Urothelium cell line (cell line): ENCODE results near the gene NARF.
A peak's percentile ranks its signal among the peaks of the same experiment; 100 is the strongest.
"Not testable (repeated sequence)": the region's sequence is repeated elsewhere in the genome, so short reads cannot be mapped to it uniquely, and the experiment has no call there.

ENCODE experiments used
- DNase-seq: peaks from one replicate; pipeline ENCODE4 v3.0.0; 2011; ENCODE audit warnings: low spot score, mixed read lengths
- FAIRE-seq: peaks from 2 replicates; lab custom pipeline; 2011; peaks lifted over from hg19 to GRCh38; lab: Jason Lieb, UNC

NARF gene

DNA sequence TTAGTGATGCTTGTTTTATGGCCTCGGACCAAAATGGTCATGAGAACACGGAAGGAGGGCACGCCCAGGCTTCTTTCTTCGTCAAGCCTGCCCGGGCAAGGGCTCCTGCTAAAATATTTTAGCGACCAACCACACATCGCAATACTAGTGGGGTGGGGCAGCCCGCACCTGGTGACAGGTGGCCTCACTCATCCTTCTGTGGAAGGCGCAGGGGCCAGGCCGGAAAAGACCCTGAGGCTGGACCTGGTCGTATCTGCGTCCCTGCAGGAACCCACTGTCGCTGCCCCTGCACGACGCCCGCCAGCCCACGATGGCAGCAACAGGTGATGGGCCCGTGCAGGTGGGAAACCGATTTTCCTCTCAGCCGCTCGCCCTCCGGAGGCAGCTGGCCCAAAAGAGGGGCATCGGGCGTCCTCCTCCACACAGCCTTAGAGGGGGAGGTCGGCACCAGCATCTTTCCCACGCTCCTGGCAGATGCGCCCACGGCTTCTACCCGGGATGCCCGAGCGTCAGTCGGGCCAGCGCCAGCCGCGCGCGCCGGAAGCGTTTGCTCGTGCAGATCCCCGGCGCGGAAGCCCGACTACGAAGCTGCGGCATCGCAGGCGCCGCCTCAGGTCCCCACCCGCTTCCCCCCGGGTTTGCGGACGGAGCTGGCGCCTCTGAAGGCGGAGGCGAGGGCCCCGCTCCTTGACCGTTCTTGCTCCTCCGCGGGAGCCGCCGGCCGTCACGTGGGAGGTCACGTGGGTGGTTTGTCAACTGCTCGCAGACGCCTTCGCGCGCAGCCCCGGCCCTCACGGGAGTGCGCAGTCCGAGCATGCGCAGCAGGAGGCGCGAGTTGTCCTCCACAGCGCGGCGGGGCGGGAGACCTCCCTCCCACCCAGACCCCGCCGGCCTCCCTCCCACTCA is 38.2 kb downstream of the NARF start:
- peak; percentile 97 for FAIRE-seq
- peak; percentile 98 for DNase-seq

DNA sequence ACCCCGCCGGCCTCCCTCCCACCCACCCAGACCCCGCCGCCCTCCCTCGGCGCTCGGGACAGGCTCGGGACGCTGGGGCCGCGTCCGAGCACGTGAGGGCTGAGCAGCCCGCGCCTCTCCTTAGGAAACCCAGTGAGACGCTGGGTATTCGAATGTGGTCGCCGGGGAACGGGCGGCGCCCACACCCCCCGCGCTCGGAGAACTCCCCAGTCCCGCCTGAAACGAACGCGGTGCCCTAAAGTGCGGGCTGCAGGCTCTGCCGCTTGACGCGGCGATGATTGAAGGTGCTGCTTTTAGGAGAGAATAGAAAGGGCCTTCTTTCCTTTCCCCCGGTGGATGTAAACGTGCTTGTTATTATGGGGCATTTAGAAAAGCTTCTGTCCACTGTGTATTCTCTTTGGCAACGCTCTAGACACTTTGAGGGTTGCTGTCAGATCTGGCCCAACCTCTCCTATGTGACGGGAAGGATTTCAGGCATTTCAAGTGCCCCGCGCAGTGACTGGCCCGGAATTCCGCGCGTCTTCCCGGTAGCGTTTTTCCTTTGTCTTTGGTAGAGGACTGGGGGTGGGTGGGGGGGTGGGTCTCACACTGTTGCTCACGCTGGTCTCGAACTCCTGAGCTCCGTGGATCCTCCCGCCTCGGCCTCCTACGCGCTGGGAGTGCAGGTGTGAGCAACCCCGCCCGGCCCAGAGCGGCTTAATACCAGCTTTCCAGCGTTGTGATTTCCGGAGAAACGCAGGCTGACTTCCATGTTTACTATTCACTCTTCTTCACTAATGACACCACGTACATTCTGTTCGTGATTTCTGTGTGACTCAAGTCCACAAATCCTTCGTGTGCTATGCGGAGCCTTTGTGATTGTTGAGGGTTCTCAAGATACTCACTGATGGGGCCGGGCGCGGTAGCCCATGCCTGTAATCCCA is 39.2 kb downstream of the NARF start:
- peak; percentile 70 for DNase-seq
- FAIRE-seq = no peak

DNA sequence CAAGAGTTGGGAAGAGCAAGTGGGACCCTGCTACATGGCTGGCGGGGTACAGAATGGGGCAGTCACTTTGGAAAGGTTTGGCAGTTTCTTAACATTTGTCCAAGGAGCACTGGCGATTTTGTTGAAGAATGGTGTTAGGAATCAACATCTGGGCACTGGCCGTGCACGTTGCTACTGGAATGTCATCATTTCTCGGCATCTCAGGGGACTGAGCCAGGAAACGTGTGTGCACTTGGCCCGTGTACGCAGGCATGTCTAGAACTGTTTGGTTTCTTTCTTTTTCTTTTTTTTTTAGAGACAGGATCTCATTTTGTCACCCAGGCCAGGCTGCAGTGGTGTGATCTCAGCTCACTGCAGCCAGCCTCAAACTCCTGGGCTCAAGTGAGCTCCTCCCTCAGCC is 43.7 kb downstream of the NARF start:
- FAIRE-seq (no peak), DNase-seq (no peak)

DNA sequence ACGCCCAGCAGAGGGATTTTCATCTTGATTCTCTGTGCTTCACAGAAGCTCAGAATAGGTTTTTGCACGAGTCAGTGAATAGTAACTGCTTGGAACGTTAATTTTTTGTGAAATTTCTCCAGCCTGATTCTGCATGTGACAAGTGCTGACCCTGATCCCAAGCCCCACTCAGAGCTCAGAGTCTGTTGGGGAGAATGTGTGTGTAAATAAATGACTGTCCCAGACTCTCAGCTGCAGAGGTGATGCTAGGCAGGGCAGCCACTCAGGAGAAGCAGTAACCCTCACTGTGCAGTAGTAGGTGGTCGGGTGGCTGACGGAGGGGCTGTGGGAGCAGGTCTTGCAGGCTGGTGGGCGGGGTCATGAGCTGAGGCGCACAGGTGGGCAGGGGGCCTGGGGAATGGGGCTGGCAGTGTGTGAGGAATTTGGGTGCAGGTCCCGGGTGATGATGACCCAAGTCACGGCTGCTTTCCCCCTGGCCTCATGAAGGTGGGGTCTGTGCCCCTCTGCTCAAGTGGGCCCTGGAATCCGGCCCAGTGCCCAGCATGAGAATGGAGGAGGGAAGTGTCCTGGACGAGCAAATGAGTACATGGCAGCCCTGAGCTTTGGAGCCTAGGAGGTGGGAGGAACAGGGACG is 44.7 kb downstream of the NARF start:
- FAIRE-seq (no peak), DNase-seq (no peak)

DNA sequence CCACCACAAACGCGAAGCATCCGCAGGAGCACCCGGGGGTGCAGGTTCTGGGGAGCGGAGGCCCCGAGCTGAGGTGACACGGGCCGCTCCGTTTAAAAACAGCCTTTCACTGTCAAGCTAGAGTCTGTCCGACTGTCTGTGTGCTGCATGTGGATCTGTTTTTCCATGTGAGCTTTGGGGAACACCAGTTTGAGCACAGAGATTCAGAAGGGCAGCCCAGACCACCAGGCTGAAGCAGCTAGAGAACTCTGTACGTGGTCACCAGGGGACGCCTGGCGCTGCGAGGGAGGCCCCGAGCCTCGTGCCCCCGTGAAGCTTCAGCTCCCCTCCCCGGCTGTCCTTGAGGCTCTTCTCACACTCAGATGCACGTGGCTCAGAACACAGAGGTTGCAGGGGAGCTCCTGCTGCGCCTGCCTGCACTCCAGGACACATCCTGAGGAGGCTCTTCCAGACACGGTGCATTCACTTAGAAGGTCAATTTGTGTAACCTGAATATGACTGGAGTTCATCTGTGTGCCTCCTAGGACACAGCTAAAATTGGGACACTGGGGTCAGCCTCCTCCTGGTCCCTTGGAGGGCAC is 45.3 kb downstream of the NARF start:
- FAIRE-seq (no peak), DNase-seq (no peak)

DNA sequence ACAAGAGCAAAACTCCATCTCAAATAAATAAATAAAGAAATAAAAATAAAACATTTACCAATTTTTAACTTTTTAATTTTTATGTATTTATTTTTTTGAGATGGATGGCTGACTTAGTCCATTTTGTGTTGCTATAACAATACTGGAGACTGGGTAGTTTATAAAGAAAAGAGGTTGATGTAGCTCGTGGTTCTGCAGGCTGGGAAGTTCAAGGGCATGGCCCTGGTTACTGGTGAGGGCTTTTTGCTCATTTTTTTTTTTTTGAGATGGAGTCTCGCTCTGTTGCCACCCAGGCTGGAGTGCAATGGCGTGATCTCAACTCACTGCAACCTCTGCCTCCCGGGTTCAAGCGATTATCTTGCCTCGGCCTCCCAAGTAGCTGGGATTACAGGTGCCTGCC is 46.8 kb downstream of the NARF start:
- no peak for FAIRE-seq
- DNase-seq = no peak

DNA sequence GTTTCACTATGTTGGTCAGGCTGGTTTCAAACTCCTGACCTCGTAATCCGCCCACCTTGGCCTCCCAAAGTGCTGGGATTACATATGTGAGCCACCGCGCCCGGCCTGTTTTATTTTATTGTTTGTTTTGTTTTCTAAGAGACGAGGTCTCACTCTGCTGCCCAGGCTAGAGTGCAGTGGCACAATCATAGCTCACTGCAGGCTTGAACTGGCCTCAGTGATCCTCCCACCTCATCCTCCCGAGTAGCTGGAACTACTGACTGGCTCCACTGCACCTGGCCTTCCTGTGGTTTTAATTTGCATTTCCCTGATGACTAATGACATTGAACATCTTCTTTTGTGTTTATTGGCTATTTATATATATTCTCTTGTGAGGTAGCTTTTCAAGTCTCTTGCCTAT is 47.9 kb downstream of the NARF start:
- FAIRE-seq, DNase-seq: not testable (repeated sequence)

DNA sequence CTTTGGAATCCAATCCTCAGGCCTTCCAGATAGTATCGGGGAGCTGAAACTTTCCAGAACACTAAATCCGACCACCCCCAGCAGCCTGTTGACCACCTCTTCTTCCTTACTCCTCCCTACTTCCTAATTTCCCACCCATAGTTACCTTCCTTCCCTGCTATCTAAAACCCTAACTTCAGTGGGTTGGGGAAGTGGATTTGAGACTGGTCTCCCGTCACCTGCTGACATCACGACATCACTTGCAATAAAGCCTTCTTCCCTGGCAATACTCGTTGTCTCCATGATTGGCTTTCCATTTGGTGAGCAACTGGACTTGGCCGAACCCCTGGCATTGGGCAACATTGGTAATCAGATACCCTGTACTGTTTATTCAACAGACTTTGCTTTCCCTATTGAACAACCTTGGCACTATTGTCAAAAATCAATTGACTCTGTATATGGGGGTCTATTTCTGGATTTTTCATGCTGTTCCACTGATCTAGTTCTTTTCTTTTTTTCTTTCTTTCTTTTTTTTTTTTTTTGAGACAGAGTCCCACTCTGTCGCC is 49.2 kb downstream of the NARF start:
- no peak for DNase-seq
- no peak for FAIRE-seq

DNA sequence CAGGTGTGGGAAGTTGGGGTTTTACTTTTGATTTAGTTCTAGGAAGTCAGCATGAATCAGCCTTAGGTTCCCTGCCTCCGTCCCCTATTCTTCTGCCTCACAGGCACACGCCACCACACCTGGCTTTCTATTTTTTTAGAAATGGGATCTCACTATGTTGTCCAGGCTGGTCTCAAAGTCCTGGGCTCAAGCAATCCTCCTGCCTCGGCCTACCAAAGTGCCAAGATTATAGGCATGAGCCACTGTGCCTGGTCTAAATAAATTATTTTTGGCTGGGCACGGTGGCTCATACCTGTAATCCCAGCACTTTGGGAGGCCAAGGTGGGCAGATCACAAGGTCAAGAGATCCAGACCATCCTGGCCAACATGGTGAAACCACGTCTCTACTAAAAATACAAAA is 53.1 kb downstream of the NARF start:
- not testable (repeated sequence) for FAIRE-seq, DNase-seq

DNA sequence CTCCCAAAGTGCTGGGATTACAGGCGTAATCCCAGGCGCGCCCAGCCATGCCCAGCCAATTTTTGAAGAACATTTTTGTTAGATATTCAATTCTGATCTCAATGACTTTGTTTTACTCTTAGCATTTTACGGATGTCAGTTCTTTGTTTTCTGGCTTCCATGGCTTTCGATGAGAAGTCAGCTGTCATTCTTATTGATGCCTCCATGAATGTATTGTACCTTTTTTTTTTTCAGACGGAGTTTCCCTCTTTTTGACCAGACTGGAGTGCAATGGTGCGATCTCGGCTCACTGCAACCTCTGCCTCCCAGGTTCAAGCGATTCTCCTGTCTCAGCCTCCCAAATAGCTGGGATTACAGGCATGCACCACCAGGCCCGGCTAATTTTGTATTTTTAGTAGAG is 55.3 kb downstream of the NARF start:
- DNase-seq, FAIRE-seq: not testable (repeated sequence)

DNA sequence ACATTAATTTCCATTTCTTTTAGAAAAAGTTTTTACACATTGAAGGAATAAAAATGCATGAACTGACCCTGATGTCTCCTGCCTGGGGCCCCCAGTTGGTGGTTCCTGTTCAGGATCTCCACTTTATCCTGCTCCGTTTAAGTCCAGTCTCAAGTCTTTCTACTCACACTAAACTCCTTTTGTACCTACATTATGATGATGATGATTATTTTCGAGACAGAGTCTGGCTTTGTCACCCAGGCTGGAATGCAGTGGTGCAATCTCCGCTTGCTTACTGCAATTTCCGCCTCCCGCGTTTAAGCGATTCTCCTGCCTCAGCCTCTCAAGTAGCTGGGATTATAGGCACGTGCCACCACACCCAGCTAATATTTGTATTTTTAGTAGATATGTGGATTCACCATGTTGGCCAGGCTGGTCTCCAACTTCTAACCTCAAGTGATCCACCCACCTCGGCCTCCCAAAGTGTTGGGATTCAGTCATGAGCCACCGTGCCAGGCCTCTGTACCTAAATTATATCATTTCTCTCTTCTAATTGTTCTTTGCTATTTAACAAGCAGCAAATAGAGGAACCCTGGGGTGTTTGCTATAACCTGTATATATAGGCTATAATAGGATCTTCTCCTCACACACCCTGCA is 58.8 kb downstream of the NARF start:
- DNase-seq (no peak), FAIRE-seq (peak; percentile 42)

DNA sequence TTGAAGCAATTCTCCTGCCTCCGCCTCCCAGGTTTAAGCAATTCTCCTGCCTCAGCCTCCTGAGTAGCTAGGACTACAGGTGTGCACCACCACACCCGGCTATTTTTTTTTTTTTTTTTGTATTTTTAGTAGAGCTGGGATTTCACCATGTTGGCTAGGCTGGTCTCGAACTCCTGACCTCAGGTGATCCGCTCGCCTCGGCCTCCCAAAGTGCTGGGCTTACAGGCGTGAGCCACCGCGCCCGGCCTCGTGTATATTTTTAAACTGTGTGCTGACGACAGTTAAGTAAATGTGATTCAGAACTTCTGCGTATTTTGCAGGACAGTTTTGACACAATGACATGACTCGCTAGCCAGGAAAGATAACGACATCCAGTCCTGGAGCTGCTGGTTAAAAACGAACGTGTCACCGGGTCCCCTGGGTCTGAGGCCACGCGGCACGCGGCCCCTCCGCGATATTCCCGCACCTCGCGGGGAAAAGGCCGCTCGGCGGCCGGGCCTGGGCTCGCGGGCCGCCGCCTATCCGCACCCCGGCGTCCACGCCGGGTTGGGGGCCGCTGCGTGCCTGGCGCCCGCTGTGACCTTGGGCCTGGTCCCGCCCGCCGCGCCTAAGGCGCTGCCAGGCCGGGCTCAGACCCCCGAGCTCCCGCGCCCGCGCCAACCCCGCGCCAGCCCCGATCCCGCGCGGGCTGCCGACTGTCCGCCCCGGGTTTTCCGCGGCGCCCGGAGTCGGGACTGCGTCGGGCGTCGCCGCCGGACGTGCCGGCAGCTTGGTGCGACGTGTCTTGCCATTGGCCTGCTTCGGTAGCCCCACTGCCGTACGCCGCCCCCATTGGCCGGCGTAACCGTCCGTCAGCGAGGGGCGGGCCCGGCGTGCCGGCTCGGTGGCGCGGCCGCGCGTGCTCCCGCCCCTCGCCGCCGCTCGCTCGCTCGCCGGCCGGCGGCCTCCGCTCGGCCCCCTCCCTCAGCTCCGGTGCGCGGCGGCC is 60.6 kb downstream of the NARF start, which contains the start of gene FOXK2:
FOXK2 (plus strand) TSS at position 907 of the 985 bp plus-strand sequence. CDS start 157 bp downstream, outside the sequence.
- peak; percentile 98 for FAIRE-seq
- peak; percentile 100 for DNase-seq

DNA sequence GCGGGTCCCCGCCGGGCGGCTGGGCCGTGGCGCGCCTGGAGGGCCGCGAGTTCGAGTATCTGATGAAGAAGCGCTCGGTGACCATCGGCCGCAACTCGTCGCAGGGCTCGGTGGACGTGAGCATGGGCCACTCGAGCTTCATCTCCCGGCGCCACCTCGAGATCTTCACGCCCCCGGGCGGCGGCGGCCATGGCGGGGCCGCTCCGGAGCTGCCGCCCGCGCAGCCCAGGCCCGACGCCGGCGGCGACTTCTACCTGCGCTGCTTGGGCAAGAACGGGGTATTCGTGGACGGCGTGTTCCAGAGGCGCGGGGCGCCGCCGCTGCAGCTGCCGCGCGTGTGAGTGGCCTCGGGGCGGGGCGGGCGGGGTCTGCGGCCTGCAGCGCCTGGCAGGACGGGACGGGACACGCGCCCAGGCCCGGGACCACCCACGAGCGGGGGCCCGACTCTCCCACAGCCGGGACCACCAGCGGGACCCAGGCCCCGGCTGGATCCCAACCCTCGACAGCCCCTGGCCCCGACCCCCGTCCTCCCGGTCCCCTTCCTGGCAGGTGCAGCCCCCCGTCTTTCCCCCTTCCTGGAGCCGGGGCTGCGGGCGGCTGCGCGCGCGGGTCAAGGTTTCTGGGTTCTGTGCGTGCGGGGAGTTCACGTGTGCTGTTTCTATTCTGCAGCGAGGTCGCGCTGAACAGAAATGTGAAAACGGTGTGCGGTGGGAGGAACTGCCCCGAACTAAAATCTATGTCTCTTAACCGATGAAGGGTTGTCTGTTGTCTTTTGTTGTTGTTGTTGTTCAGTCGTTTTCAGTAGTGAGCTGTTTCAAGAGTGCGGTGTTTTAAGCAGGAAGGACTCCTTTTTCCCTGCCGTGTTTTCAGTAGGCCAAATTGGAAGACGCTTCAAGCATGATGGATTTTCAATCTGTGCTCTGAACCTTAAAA is 61.7 kb downstream of the NARF start:
- FAIRE-seq (no peak), DNase-seq (no peak)

DNA sequence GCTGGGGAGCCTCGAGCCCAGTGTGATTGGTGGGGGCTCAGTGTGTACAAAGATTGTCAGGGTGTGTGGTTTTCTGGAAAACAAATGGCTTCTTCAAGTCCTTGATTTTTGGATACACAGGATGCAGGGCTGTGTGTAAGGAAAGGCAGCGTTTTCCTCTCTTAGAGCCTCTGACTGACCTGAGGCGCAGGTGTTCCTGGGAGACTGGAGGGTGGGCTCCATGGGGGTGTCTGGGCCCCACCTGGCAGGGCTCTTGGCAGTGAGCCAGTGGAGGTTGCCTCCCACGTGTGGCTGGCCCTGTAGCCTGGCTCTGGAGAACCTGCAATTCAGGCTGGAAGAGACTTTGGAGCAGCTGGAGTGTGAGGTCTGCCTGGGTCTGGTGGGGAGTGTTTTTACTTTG is 66.0 kb downstream of the NARF start:
- no peak for FAIRE-seq
- no peak for DNase-seq

DNA sequence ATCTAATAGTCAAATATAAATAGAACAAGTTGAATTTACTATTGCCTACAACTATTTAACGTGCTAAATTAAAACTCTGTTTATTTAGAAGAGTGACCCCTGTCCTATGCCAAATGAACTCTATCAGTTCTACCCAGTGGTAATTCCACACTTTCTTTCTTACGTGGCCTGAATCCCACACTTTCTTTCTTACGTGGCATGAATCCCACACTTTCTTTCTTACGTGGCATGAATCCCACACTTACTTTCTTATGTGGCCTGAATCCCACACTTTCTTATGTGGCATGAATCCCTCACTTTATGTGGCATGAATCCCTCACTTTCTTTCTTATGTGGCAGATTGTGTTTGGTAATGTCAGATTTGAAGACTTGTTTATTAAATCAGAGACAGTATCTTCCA is 67.2 kb downstream of the NARF start:
- DNase-seq = no peak
- FAIRE-seq = no peak

DNA sequence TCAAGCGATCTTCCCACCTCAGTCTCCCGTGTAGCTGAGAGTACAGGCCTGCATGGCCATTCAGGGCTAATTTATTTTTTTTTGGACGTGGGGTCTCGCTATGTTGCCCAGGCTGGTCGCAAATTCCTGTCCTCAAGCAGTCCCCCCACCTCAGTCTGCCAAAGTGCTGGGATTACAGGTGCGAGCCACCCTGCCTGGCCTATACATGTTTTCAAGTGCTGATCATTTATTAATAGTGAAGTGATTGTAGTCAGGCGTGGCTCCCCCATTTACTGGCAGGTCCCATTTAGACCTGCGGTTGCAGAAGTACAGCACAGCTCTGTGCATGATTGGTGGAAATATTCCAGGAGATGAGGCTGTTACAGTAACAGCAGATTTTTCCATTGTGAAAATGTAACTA is 69.4 kb downstream of the NARF start:
- no peak for FAIRE-seq
- DNase-seq = no peak

DNA sequence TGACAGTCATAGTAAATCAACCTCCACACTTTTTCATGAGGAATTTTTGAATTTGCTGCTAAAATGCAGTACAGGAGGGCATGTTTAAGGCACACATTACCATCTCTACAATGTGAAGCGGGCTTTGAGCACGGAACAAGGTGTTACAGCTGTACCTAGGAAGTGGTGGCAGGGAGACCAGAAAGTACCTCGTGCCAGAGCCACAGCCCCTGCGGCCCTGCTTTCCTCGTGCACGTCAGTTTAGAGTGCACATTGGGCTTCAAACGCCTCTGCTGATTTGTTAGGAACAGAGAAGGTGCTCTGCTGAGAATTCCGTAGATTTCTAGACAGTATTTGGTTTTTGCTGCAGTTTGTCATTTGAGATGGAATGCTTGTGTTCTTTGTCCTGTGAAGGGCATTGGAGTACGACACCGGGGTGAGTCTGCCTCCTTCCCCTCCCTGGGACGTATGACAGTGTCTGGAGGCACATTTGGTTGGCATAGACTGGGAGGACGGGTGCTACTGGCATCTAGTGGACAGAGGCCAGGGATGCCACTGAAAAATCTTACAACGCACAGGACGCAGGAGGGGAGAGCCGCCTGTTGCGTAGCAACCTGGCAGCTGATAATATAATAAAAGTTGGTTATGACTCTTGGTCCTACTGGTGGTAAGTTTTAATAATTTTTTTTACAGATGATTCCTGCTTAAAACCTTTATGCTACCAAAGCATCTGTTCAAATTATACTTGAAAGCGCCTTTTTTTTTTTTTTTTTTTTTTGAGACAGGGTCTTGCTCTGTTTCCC is 70.1 kb downstream of the NARF start:
- DNase-seq (no peak), FAIRE-seq (no peak)
